HepG2 (cell line): Measurements from ENCODE around the gene SNPH. TPM values are rescaled to one million over a fixed set of nuclear protein-coding genes. Genes with fewer than 3 reads are reported as not detected.

Experiments used
- ATAC-seq: fragments of 200-7000 bp; cut with Tn5 transposase; 3 replicates; pipeline ENCODE4 v1.9.1; 2020; ENCODE audit warnings: mild to moderate bottlenecking, moderate library complexity
- BruUV-seq: library from RNA; stranded (reverse); fragments of 400-500 nt; replicated peaks from 2 replicates; lab custom pipeline; 2021; lab: Mats Ljungman, UMichigan
- CTCF ChIA-PET: fragments of 300-600 bp; formaldehyde crosslinking; extraction: SDS; loops from one replicate; lab custom pipeline; 2021; ENCODE audit warnings: low total read pairs, inconsistent platforms, low intra/inter-chr PET ratio; lab: Yijun Ruan, JAX
- POLR2A ChIA-PET: fragments of 350-600 bp; sonication (Branson Sonifier 250); formaldehyde crosslinking; loops from one replicate; lab custom pipeline; 2020; ENCODE audit warnings: antibody characterized with exemption, inconsistent platforms; lab: Yijun Ruan, JAX
- DNase-seq: peaks from one replicate; pipeline ENCODE4 v3.0.0-alpha.2; 2015; ENCODE audit warnings: low spot score
- FAIRE-seq: peaks from 3 replicates; lab custom pipeline; 2011; peaks lifted over from hg19 to GRCh38; lab: Jason Lieb, UNC
- H2AFZ ChIP-seq: one replicate; pipeline ENCODE4 v1.6.1; 2011; ENCODE audit warnings: low read length, inconsistent platforms
- H3K27ac ChIP-seq: fragments of 300-600 bp; 3 replicates; pipeline ENCODE4 v1.8.0; 2011; ENCODE audit warnings: mixed run types, mild to moderate bottlenecking, mixed read lengths, low read length, inconsistent platforms; ENCODE audit not compliant: insufficient read depth; ENCODE audit errors: extremely low read length
- H3K27me3 ChIP-seq, 2 experiments: fragments of 200-600 bp in 1 of 2; 2 replicates in 1 of 2; 3 replicates in 1 of 2; pipeline versions ENCODE4 v1.6.0 to v1.8.0; 2011; ENCODE audit warnings: low read length in 2 of 2, mild to moderate bottlenecking in 2 of 2, moderate library complexity in 2 of 2, inconsistent platforms in 1 of 2; ENCODE audit not compliant: insufficient read depth in 2 of 2, control insufficient read depth in 1 of 2
- H3K36me3 ChIP-seq, 2 experiments: fragments of 200-600 bp in 1 of 2; replicated peaks in 1 of 2; 2 replicates in 1 of 2; 3 replicates in 1 of 2; pipeline versions ENCODE4 v1.5.1 to v1.8.0; 2011; ENCODE audit warnings: low read length in 2 of 2, inconsistent platforms in 1 of 2; ENCODE audit not compliant: insufficient read depth in 2 of 2, control insufficient read depth in 1 of 2
- H3K4me1 ChIP-seq: 2 replicates; pipeline ENCODE4 v1.5.1; 2012; ENCODE audit warnings: low read length, inconsistent platforms; ENCODE audit not compliant: insufficient read depth
- H3K4me2 ChIP-seq: 2 replicates; pipeline ENCODE4 v1.6.0; 2011; ENCODE audit warnings: low read depth, low read length, inconsistent platforms
- H3K4me3 ChIP-seq, 3 experiments: fragments of 200-600 bp in 1 of 3; sonication (generic), shearing (Covaris generic) in 1 of 3; replicated peaks in 1 of 3; 2 replicates each; pipeline ENCODE4 v1.5.1; 2011 to 2016; ENCODE audit warnings: low read length in 3 of 3, inconsistent platforms in 2 of 3, low read depth in 2 of 3, mild to moderate bottlenecking in 2 of 3, control low read depth in 1 of 3, mixed read lengths in 1 of 3; ENCODE audit not compliant: insufficient read depth in 1 of 3
- H3K79me2 ChIP-seq: one replicate; pipeline ENCODE4 v1.6.1; 2011; ENCODE audit warnings: low read length, inconsistent platforms; ENCODE audit not compliant: insufficient read depth
- H3K9ac ChIP-seq: 2 replicates; pipeline ENCODE4 v1.6.0; 2011; ENCODE audit warnings: mild to moderate bottlenecking, low read depth, low read length, inconsistent platforms; ENCODE audit not compliant: insufficient read depth
- H3K9me3 ChIP-seq: 2 replicates; pipeline ENCODE4 v1.5.1; 2012; ENCODE audit warnings: mild to moderate bottlenecking, low read length
- H4K20me1 ChIP-seq: 2 replicates; pipeline ENCODE4 v1.6.0; 2011; ENCODE audit warnings: inconsistent platforms, mild to moderate bottlenecking, low read length, moderate library complexity; ENCODE audit not compliant: insufficient read depth
- KDM2A ChIP-seq: sonication (generic); formaldehyde crosslinking; IDR thresholded peaks from 2 replicates; pipeline ENCODE4 v1.4.0; 2020; ENCODE audit warnings: low read depth, missing genetic modification reagents, borderline replicate concordance
- NFYB ChIP-seq: sonication (generic); formaldehyde crosslinking; IDR thresholded peaks from 2 replicates; pipeline ENCODE4 v1.4.0; 2020; ENCODE audit warnings: missing genetic modification reagents
- YY1 ChIP-seq: IDR thresholded peaks from 2 replicates; pipeline ENCODE4 v1.6.1; 2011; ENCODE audit warnings: low read length, low read depth, moderate library complexity, mild to moderate bottlenecking; ENCODE audit not compliant: insufficient read depth, insufficient replicate concordance
- ZKSCAN1 ChIP-seq: fragments of 150-350 bp; IDR thresholded peaks from 2 replicates; pipeline ENCODE4 v1.6.1; 2014; ENCODE audit warnings: low read length
- ZNF292 ChIP-seq: sonication (generic); formaldehyde crosslinking; IDR thresholded peaks from 2 replicates; pipeline ENCODE4 v1.8.1; 2022; ENCODE audit warnings: mild to moderate bottlenecking, low read depth, missing genetic modification reagents, borderline replicate concordance
- ZNF781 ChIP-seq: sonication (generic); formaldehyde crosslinking; IDR thresholded peaks from 2 replicates; pipeline ENCODE4 v1.5.1; 2020; ENCODE audit warnings: borderline replicate concordance, mild to moderate bottlenecking, missing genetic modification reagents; ENCODE audit errors: not compliant biosample characterization
- ZNF792 ChIP-seq: IDR thresholded peaks from 2 replicates; pipeline ENCODE4 v1.6.1; 2016
- WGBS: methylation state at CpG from one replicate; pipeline ENCODE4 v1.1.6; 2017; ENCODE audit warnings: low lambda C conversion rate; 5-methylcytosine and 5-hydroxymethylcytosine counted together
- in situ Hi-C: cut with HindIII; loops from 2 replicates; pipeline ENCODE4 v1.10.0; 2017; ENCODE audit warnings: low pct_unique_long_range_greater_than_20kb; ENCODE audit not compliant: extremely low pct_ligation_motif_present
- intact Hi-C: fragments of 100-400 bp; cut with micrococcal nuclease; formaldehyde crosslinking; loops from one replicate; pipeline ENCODE4 v1.10.0; 2022; ENCODE audit not compliant: unreplicated experiment
- polyA plus RNA-seq, 8 experiments: library from polyadenylated mRNA; depleted of rRNA in 3 of 8; stranded (reverse) in 7 of 8; unstranded in 1 of 8; fragments of >200 nt; fragmentation: Illumina TruSeq in 4 of 8; extraction: Trizol in 4 of 8; gene quantifications; 2 replicates each; pipeline versions ENCODE4 v1.2.1 to v1.2.3, GENCODE V29; 2011 to 2016; ENCODE audit warnings: low read depth in 4 of 8, missing spikeins in 1 of 8, mixed read lengths in 1 of 8; ENCODE audit not compliant: insufficient read depth in 1 of 8
- total RNA-seq, 5 experiments: library from RNA; depleted of rRNA; stranded (reverse); fragments of >200 nt; fragmentation: Illumina TruSeq; extraction: Trizol; gene quantifications; 2 replicates each; pipeline ENCODE4 v1.2.3, GENCODE V29; 2016; ENCODE audit warnings: low read depth in 1 of 5

SNPH gene
- total and polyA plus RNA-seq, 2 of the 13 experiments (the other 11 are each of a cell fraction or from before 2014, with no cell fraction given) = 0.09 TPM; not detected in 1

DNA sequence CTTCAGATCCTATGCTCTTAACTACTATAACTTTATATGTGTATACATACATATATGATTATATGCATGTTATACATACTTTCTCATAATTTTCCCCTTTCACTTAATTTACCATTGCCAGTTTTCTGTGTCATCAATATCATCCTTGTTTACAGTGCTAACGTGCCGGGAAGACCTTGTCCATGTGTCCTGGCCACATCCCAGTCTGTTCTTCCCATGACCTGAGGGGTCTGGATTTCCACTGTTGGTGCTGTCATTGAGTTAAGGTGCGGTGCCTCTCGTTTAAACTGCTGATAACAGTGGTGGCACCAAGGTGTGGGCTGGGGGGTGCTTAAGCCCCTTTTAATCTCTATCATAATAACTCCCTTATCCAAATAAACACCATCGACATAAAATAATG, 71.3 kb downstream of the SNPH start:
- BruUV-seq = no TSS peak
- in situ Hi-C loops = no loop called here
- ATAC-seq (no peak), FAIRE-seq (no peak)
- TF ChIP-seq KDM2A (peak; percentile 12; the same call in 1 of the 2 replicates), YY1 (no peak)
- TF ChIP-seq, all 625 proteins: peak for 1
- no peak for DNase-seq
- CTCF ChIA-PET = no interaction called here
- Histone ChIP-seq H3K79me2 (no peaks in the 10 kb centered on the region), H3K36me3 (peaks cover 5 to 10% of the 10 kb centered on the region in 2 experiments; a peak in 3 of 5 replicates), H3K4me3 (no peak overlapping the region), H4K20me1 (no peaks in the 10 kb centered on the region; the same call in 1 of the 2 replicates), H3K9ac (no peak overlapping the region), H3K4me2 (no peak overlapping the region), H3K9me3 (no peaks in the 10 kb centered on the region), H3K4me1 (peaks cover 17% of the 10 kb centered on the region), H3K27me3 (no peaks in the 10 kb centered on the region), H2AFZ (no peak overlapping the region), H3K27ac (no peak overlapping the region)
- POLR2A ChIA-PET = interaction anchor here (1.4 to 2.0 kb wide), 2 partner anchors 10 to 12 kb away, joined by 5 to 6 read pairs; no protein-coding TSS in a partner anchor
- WGBS = 92% methylated on average over 5 of the region's 5 CpGs
- intact Hi-C loops = no loop called here

DNA sequence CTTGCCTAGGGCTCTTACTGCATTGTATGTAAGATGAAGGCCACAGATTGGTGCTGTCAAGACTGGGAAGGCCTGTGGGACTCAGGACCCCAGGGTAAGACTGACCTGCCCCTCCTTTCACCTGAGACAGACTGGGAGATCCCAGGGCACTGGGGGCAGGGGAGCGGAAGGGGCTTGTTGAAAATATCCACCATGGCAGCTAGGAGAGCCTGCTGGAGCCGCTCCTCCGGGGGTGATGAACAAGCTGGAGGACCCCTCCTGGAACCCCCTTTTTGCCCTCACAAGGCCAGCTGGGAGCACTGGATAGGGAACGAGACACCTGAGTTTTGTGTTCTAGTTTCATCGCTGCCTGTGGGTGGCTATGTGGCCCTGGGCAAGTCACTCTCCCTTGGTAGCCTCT, 72.0 kb downstream of the SNPH start:
- BruUV-seq = no TSS peak
- POLR2A ChIA-PET = interaction anchor here (1.4 kb wide), 1 partner anchor 12 kb away, joined by 6 read pairs; no protein-coding TSS in a partner anchor
- TF ChIP-seq KDM2A = peak; percentile 4; the same call in 1 of the 2 replicates
- TF ChIP-seq ZNF792 = no peak
- TF ChIP-seq ZNF781 (CRISPR knock-in tag) = no peak
- TF ChIP-seq ZKSCAN1 = no peak
- TF ChIP-seq ZNF292 (CRISPR knock-in tag) = no peak
- TF ChIP-seq NFYB = no peak
- no peaks in the 10 kb centered on the region; the same call in 1 of the 2 replicates for H4K20me1 ChIP-seq
- WGBS = 100% methylated on average over 5 of the region's 5 CpGs
- no peak overlapping the region for H3K9ac ChIP-seq
- FAIRE-seq (no peak), DNase-seq (no peak), ATAC-seq (no peak)
- no peak overlapping the region for H3K4me3 ChIP-seq
- H3K36me3 ChIP-seq = peaks cover 2 to 5% of the 10 kb centered on the region in 2 experiments; a peak in 3 of 5 replicates
- no peak overlapping the region for H3K27ac ChIP-seq
- H3K79me2 ChIP-seq = no peaks in the 10 kb centered on the region
- no peaks in the 10 kb centered on the region for H3K27me3 ChIP-seq
- CTCF ChIA-PET = no interaction called here
- peaks cover 17% of the 10 kb centered on the region for H3K4me1 ChIP-seq
- no peak overlapping the region for H3K4me2 ChIP-seq
- intact Hi-C loops = no loop called here
- H2AFZ ChIP-seq = no peak overlapping the region
- no peaks in the 10 kb centered on the region for H3K9me3 ChIP-seq
- in situ Hi-C loops = no loop called here
